Neural progenitor cell (in vitro differentiated cells): ENCODE measurements around the gene SMG1.
"Not testable (repeated sequence)": the region's sequence is repeated elsewhere in the genome, so short reads cannot be mapped to it uniquely, and the experiment has no call there.

Experiments used
- CTCF ChIP-seq: fragments of 200-600 bp; sonication (generic); IDR thresholded peaks from 2 replicates; pipeline ENCODE4 v1.5.1; 2017; ENCODE audit warnings: antibody characterized with exemption, mild to moderate bottlenecking
- EZH2 ChIP-seq: fragments of 200-600 bp; sonication (generic); IDR thresholded peaks from 2 replicates; pipeline ENCODE4 v1.6.1; 2017; ENCODE audit warnings: antibody characterized with exemption, mild to moderate bottlenecking, moderate library complexity

DNA sequence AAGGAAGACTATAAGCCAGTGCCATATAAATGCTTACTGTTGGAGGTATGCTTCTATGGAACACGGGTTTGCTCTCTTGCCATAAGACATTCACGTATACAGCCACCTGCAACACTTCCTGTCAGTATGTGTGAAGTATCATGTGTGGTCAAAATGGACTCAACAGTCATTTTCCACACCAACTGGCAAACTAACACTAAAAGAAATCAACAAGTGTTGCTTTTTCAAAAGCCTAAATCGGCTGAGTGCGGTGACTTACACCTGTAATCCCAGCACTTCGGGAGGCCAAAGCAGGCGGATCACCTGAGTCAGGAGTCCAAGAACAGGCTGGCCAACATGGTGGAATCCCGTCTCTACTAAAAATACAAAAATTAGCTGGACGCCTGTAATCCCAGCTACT, 3.1 kb downstream of the SMG1 start:
- TF ChIP-seq CTCF, EZH2: not testable (repeated sequence)
